ENCODE measurements around the gene ERP27. TPM values are rescaled to one million over a fixed set of nuclear protein-coding genes. Genes with fewer than 3 reads are reported as not detected.

ERP27 gene
- total and polyA plus RNA-seq, 2 experiments from 2014 or later, result 48.0 to 53.7 TPM

GRCh38 chr12:14910090-14910915, 28.0 kb downstream of the ERP27 start:
- no peaks in the 10 kb centered on the region for H3K9me3 ChIP-seq (ENCODE audit: low read depth)
- no peaks in the 10 kb centered on the region for H3K9me2 ChIP-seq (replicated peaks; ENCODE audit: insufficient read depth)
- peak overlapping the region; percentile 9 for H3K27ac ChIP-seq
- no peak overlapping the region for H3K4me2 ChIP-seq
- no peaks in the 10 kb centered on the region for H3K27me3 ChIP-seq
- no peaks in the 10 kb centered on the region for H3K79me2 ChIP-seq
- H4K20me1 ChIP-seq (ENCODE audit: insufficient read depth, poor library complexity, severe bottlenecking), result no peaks in the 10 kb centered on the region
- no peak overlapping the region for H3K4me3 ChIP-seq
- no peak overlapping the region for H2AFZ ChIP-seq
- no peaks in the 10 kb centered on the region for H3K36me3 ChIP-seq (replicated peaks; ENCODE audit: insufficient read depth, low read depth)
- TF ChIP-seq EZH2phosphoT487 (IDR thresholded peaks at IDR 0.05; ENCODE audit: low read depth, severe bottlenecking, unreplicated experiment) (no peak), EZH2 (IDR thresholded peaks at IDR 0.05; ENCODE audit: borderline replicate concordance) (no peak), CTCF (IDR thresholded peaks at IDR 0.05; ENCODE audit: poor library complexity) (no peak)
- DNase-seq (ENCODE audit: low spot score), result no peak
- 91% methylated on average over 5 of the region's 5 CpGs for WGBS (ENCODE audit: low lambda C conversion rate, missing lambda C conversion rate)
- peaks cover 6% of the 10 kb centered on the region for H3K4me1 ChIP-seq (ENCODE audit: insufficient read depth)

GRCh38 chr12:14907953-14908352, 30.4 kb downstream of the ERP27 start:
- no peak overlapping the region for H3K4me3 ChIP-seq
- H3K4me2 ChIP-seq, result no peak overlapping the region
- H3K79me2 ChIP-seq, result no peaks in the 10 kb centered on the region
- H4K20me1 ChIP-seq (ENCODE audit: insufficient read depth, poor library complexity, severe bottlenecking), result no peaks in the 10 kb centered on the region
- H3K4me1 ChIP-seq (ENCODE audit: insufficient read depth), result peaks cover 2% of the 10 kb centered on the region
- H2AFZ ChIP-seq, result no peak overlapping the region
- TF ChIP-seq CTCF (IDR thresholded peaks at IDR 0.05; ENCODE audit: poor library complexity) (no peak), EZH2phosphoT487 (IDR thresholded peaks at IDR 0.05; ENCODE audit: low read depth, severe bottlenecking, unreplicated experiment) (no peak), EZH2 (IDR thresholded peaks at IDR 0.05; ENCODE audit: borderline replicate concordance) (no peak)
- no peaks in the 10 kb centered on the region for H3K36me3 ChIP-seq (replicated peaks; ENCODE audit: insufficient read depth, low read depth)
- no peak for DNase-seq (ENCODE audit: low spot score)
- 88% methylated on average over 1 of the region's 1 CpG for WGBS (ENCODE audit: low lambda C conversion rate, missing lambda C conversion rate)
- H3K27ac ChIP-seq, result no peak overlapping the region
- no peaks in the 10 kb centered on the region for H3K27me3 ChIP-seq
- H3K9me2 ChIP-seq (replicated peaks; ENCODE audit: insufficient read depth), result no peaks in the 10 kb centered on the region
- no peaks in the 10 kb centered on the region for H3K9me3 ChIP-seq (ENCODE audit: low read depth)

GRCh38 chr12:14906114-14906513, 32.2 kb downstream of the ERP27 start:
- Histone ChIP-seq H3K4me1 (ENCODE audit: insufficient read depth) (no peaks in the 10 kb centered on the region), H3K9me2 (replicated peaks; ENCODE audit: insufficient read depth) (no peaks in the 10 kb centered on the region), H3K36me3 (replicated peaks; ENCODE audit: insufficient read depth, low read depth) (no peaks in the 10 kb centered on the region), H2AFZ (no peak overlapping the region), H4K20me1 (ENCODE audit: insufficient read depth, poor library complexity, severe bottlenecking) (no peaks in the 10 kb centered on the region), H3K27me3 (no peaks in the 10 kb centered on the region), H3K79me2 (no peaks in the 10 kb centered on the region), H3K4me3 (no peak overlapping the region), H3K9me3 (ENCODE audit: low read depth) (no peaks in the 10 kb centered on the region), H3K27ac (no peak overlapping the region), H3K4me2 (no peak overlapping the region)
- DNase-seq (ENCODE audit: low spot score), result no peak
- WGBS (ENCODE audit: low lambda C conversion rate, missing lambda C conversion rate), result 93% methylated on average over 5 of the region's 5 CpGs
- TF ChIP-seq CTCF (IDR thresholded peaks at IDR 0.05; ENCODE audit: poor library complexity) (no peak), EZH2 (IDR thresholded peaks at IDR 0.05; ENCODE audit: borderline replicate concordance) (no peak), EZH2phosphoT487 (IDR thresholded peaks at IDR 0.05; ENCODE audit: low read depth, severe bottlenecking, unreplicated experiment) (no peak)

Measured in hepatocyte (in vitro differentiated cells).